Measurements from ENCODE around the gene TEX29.

Gene TEX29

GRCh38 chr13:111319998-111320911 lies at the start of gene TEX29:
TEX29 (plus strand) TSS chr13:111320642; CDS start chr13:111320891, 249 bp downstream.
- no peak for DNase-seq (ENCODE audit: low read depth in 1 of 2, low spot score in 1 of 2)

- DNase-seq (ENCODE audit: low read depth in 1 of 2, low spot score in 1 of 2) = no peak
These were observed 49.4 kb upstream of the TEX29 start for GRCh38 chr13:111270765-111271698.

GRCh38 chr13:111272117-111272516 lies 48.3 kb upstream of the TEX29 start:
- no peak for DNase-seq (ENCODE audit: low read depth in 1 of 2, low spot score in 1 of 2)

GRCh38 chr13:111275382-111275781 lies 45.1 kb upstream of the TEX29 start:
- no peak for DNase-seq (ENCODE audit: low read depth in 1 of 2, low spot score in 1 of 2)

- no peak for DNase-seq (ENCODE audit: low read depth in 1 of 2, low spot score in 1 of 2)
These were observed 44.3 kb upstream of the TEX29 start for GRCh38 chr13:111275995-111276618.

- no peak for DNase-seq (ENCODE audit: low read depth in 1 of 2, low spot score in 1 of 2)
These were observed 42.2 kb upstream of the TEX29 start for GRCh38 chr13:111278258-111278657.

GRCh38 chr13:111278743-111279652 lies 41.4 kb upstream of the TEX29 start:
- no peak for DNase-seq (ENCODE audit: low read depth in 1 of 2, low spot score in 1 of 2)

GRCh38 chr13:111280226-111280625 lies 40.2 kb upstream of the TEX29 start:
- no peak for DNase-seq (ENCODE audit: low read depth in 1 of 2, low spot score in 1 of 2)

- DNase-seq (ENCODE audit: low read depth in 1 of 2, low spot score in 1 of 2) = no peak
These were observed 39.5 kb upstream of the TEX29 start for GRCh38 chr13:111280681-111281585.

GRCh38 chr13:111281751-111282311 lies 38.6 kb upstream of the TEX29 start:
- no peak for DNase-seq (ENCODE audit: low read depth in 1 of 2, low spot score in 1 of 2)

- no peak for DNase-seq (ENCODE audit: low read depth in 1 of 2, low spot score in 1 of 2)
These were observed 38.0 kb upstream of the TEX29 start for GRCh38 chr13:111282425-111282824.

- no peak for DNase-seq (ENCODE audit: low read depth in 1 of 2, low spot score in 1 of 2)
These were observed 37.4 kb upstream of the TEX29 start for GRCh38 chr13:111282997-111283396.

- DNase-seq (ENCODE audit: low read depth in 1 of 2, low spot score in 1 of 2) = no peak
These were observed 37.0 kb upstream of the TEX29 start for GRCh38 chr13:111283457-111283856.

GRCh38 chr13:111283991-111284390 lies 36.5 kb upstream of the TEX29 start:
- DNase-seq (ENCODE audit: low read depth in 1 of 2, low spot score in 1 of 2) = no peak

- DNase-seq (ENCODE audit: low read depth in 1 of 2, low spot score in 1 of 2) = no peak
These were observed 35.9 kb upstream of the TEX29 start for GRCh38 chr13:111284565-111284964.

- no peak for DNase-seq (ENCODE audit: low read depth in 1 of 2, low spot score in 1 of 2)
These were observed 34.3 kb upstream of the TEX29 start for GRCh38 chr13:111286162-111286561.

- DNase-seq (ENCODE audit: low read depth in 1 of 2, low spot score in 1 of 2) = no peak
These were observed 33.7 kb upstream of the TEX29 start for GRCh38 chr13:111286749-111287148.

GRCh38 chr13:111287201-111287600 lies 33.2 kb upstream of the TEX29 start:
- no peak for DNase-seq (ENCODE audit: low read depth in 1 of 2, low spot score in 1 of 2)

GRCh38 chr13:111288276-111288675 lies 32.2 kb upstream of the TEX29 start:
- DNase-seq (ENCODE audit: low read depth in 1 of 2, low spot score in 1 of 2) = no peak
